AG10803 (cell line): ENCODE measurements around the gene MRFAP1.

Source experiments
- DNase-seq: peaks from one replicate; pipeline ENCODE4 v3.0.0; 2010; ENCODE audit warnings: low read depth
- H3K4me3 ChIP-seq: 2 replicates; pipeline ENCODE4 v1.5.1; 2011; ENCODE audit warnings: mild to moderate bottlenecking, low read length, control low read depth
- TF ChIP-seq, protein P1 (sequence below): conservative IDR thresholded peaks from 2 replicates; pipeline ENCODE4 v1.5.1; 2011; ENCODE audit warnings: mild to moderate bottlenecking, low read length, control low read depth, inconsistent platforms

MRFAP1 gene

GRCh38 chr4:6659897-6660296 is 19.4 kb downstream of the MRFAP1 start:
- H3K4me3 ChIP-seq: no peak overlapping the region

DNA sequence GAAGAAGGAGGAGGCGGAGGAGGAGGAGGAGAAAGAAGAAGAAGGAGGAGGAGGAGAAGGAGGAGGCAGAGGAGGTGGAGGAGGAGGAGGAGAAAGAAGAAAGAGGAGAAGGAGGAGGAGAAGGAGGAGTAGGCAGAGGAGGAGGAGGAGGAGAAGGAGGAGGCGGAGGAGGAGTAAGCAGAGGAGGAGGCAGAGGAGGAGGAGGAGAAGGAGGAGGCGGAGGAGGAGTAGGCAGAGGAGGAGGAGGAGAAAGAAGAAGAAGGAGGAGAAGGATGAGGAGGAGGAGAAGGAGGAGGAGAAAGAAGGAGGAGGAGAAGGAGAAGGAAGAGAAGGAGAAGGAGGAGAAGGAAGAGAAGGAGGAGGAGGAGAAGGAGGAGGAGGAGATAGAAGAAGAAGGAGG is 19.9 kb downstream of the MRFAP1 start:
- TF ChIP-seq, protein P1, sequence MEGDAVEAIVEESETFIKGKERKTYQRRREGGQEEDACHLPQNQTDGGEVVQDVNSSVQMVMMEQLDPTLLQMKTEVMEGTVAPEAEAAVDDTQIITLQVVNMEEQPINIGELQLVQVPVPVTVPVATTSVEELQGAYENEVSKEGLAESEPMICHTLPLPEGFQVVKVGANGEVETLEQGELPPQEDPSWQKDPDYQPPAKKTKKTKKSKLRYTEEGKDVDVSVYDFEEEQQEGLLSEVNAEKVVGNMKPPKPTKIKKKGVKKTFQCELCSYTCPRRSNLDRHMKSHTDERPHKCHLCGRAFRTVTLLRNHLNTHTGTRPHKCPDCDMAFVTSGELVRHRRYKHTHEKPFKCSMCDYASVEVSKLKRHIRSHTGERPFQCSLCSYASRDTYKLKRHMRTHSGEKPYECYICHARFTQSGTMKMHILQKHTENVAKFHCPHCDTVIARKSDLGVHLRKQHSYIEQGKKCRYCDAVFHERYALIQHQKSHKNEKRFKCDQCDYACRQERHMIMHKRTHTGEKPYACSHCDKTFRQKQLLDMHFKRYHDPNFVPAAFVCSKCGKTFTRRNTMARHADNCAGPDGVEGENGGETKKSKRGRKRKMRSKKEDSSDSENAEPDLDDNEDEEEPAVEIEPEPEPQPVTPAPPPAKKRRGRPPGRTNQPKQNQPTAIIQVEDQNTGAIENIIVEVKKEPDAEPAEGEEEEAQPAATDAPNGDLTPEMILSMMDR: no peak
- no peak overlapping the region for H3K4me3 ChIP-seq
- DNase-seq: no peak

More at GRCh38 chr4:6659897-6660296, 19.4 kb downstream of the MRFAP1 start:
- TF ChIP-seq, protein P1: no peak
- DNase-seq: no peak

- no peak for DNase-seq
- TF ChIP-seq, protein P1: no peak
- no peak overlapping the region for H3K4me3 ChIP-seq
Observed at GRCh38 chr4:6662591-6662990, 22.1 kb downstream of the MRFAP1 start.

GRCh38 chr4:6663596-6664393 is 23.3 kb downstream of the MRFAP1 start:
- DNase-seq: no peak
- H3K4me3 ChIP-seq: no peak overlapping the region

DNA sequence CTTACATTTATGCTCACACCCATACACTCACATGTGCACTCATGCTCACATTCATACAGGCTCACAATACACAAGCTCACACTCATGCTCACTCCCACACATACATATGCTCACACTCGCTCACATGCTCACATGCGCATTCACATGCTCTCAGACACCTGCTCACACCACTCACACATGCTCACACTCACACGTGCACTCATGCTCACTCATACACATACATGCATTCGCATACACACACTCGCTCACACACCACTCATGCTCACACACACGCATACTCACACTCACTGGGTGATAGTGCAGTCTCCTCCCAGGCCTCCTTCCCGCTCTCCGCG is 24.8 kb downstream of the MRFAP1 start:
- no peak overlapping the region for H3K4me3 ChIP-seq
- TF ChIP-seq, protein P1: no peak
- DNase-seq: no peak

More at GRCh38 chr4:6663596-6664393, 23.3 kb downstream of the MRFAP1 start:
- TF ChIP-seq, protein P1: no peak

GRCh38 chr4:6668391-6668790 is 27.9 kb downstream of the MRFAP1 start:
- H3K4me3 ChIP-seq: no peak overlapping the region
- TF ChIP-seq, protein P1: no peak
- DNase-seq: peak; percentile 59

- no peak for DNase-seq
Observed at GRCh38 chr4:6671648-6672047, 31.2 kb downstream of the MRFAP1 start.

More at GRCh38 chr4:6671648-6672047, 31.2 kb downstream of the MRFAP1 start:
- TF ChIP-seq, protein P1: no peak
- H3K4me3 ChIP-seq: no peak overlapping the region
